Muscle layer of duodenum (tissue), 2 donors: Measurements from ENCODE around the gene WDR70.

Experiments
- H3K27ac ChIP-seq: one replicate; pipeline ENCODE4 v1.7.0; 2013; ENCODE audit warnings: mild to moderate bottlenecking, low read length
- H3K27me3 ChIP-seq: one replicate; pipeline ENCODE4 v1.7.0; 2013; ENCODE audit warnings: low read depth, mild to moderate bottlenecking, control low read depth, low read length
- H3K36me3 ChIP-seq, 2 donors: one replicate each; pipeline ENCODE4 v1.7.0; 2013; ENCODE audit warnings: low read length in 2 of 2, control low read depth in 1 of 2, mild to moderate bottlenecking in 1 of 2; ENCODE audit not compliant: insufficient read depth in 2 of 2, control insufficient read depth in 1 of 2
- H3K4me1 ChIP-seq, 2 donors: one replicate each; pipeline ENCODE4 v1.7.0; 2013; ENCODE audit warnings: low read length in 2 of 2, mild to moderate bottlenecking in 2 of 2, control low read depth in 1 of 2, moderate library complexity in 1 of 2; ENCODE audit not compliant: insufficient read depth in 2 of 2, control insufficient read depth in 1 of 2
- H3K4me3 ChIP-seq, 2 donors: one replicate each; pipeline ENCODE4 v1.7.0; 2013; ENCODE audit warnings: low read length in 2 of 2, low read depth in 1 of 2, mild to moderate bottlenecking in 1 of 2
- H3K9me3 ChIP-seq, 2 donors: one replicate each; pipeline ENCODE4 v1.7.0; 2013; ENCODE audit warnings: low read length in 2 of 2, control low read depth in 1 of 2, mild to moderate bottlenecking in 1 of 2; ENCODE audit not compliant: control insufficient read depth in 1 of 2
- donor health status: healthy.

WDR70 gene

GRCh38 chr5:37492778-37493555 lies 113.8 kb downstream of the WDR70 start:
- no peaks in the 10 kb centered on the region for H3K27me3 ChIP-seq
- H3K9me3 ChIP-seq, result no peaks in the 10 kb centered on the region
- no peak overlapping the region for H3K27ac ChIP-seq
- H3K36me3 ChIP-seq, result peaks cover 3% of the 10 kb centered on the region in 2 donors
- H3K4me3 ChIP-seq, result no peak overlapping the region
- no peaks in the 10 kb centered on the region for H3K4me1 ChIP-seq

GRCh38 chr5:37494756-37495155 lies 115.6 kb downstream of the WDR70 start:
- Histone ChIP-seq H3K4me1 (no peaks in the 10 kb centered on the region), H3K27ac (no peak overlapping the region), H3K36me3 (no peaks in the 10 kb centered on the region), H3K27me3 (no peaks in the 10 kb centered on the region), H3K4me3 (no peak overlapping the region), H3K9me3 (no peaks in the 10 kb centered on the region)

- no peak overlapping the region for H3K27ac ChIP-seq
- no peak overlapping the region for H3K4me3 ChIP-seq
Measured at GRCh38 chr5:37495210-37495609, 116.1 kb downstream of the WDR70 start.

GRCh38 chr5:37495668-37496347 lies 116.7 kb downstream of the WDR70 start:
- Histone ChIP-seq H3K27me3 (no peaks in the 10 kb centered on the region), H3K9me3 (no peaks in the 10 kb centered on the region), H3K4me3 (no peak overlapping the region), H3K27ac (no peak overlapping the region), H3K4me1 (no peaks in the 10 kb centered on the region), H3K36me3 (no peaks in the 10 kb centered on the region)

More at GRCh38 chr5:37495210-37495609, 116.1 kb downstream of the WDR70 start:
- H3K4me1 ChIP-seq, result no peaks in the 10 kb centered on the region
- H3K9me3 ChIP-seq, result no peaks in the 10 kb centered on the region
- no peaks in the 10 kb centered on the region for H3K27me3 ChIP-seq
- no peaks in the 10 kb centered on the region for H3K36me3 ChIP-seq

- H3K9me3 ChIP-seq, result no peaks in the 10 kb centered on the region
- H3K27me3 ChIP-seq, result no peaks in the 10 kb centered on the region
- H3K4me3 ChIP-seq, result no peak overlapping the region
- H3K27ac ChIP-seq, result no peak overlapping the region
- no peaks in the 10 kb centered on the region for H3K4me1 ChIP-seq
- no peaks in the 10 kb centered on the region for H3K36me3 ChIP-seq
Measured at GRCh38 chr5:37496902-37497445, 117.9 kb downstream of the WDR70 start.

GRCh38 chr5:37501152-37501551 lies 122.0 kb downstream of the WDR70 start:
- Histone ChIP-seq H3K27ac (no peak overlapping the region), H3K4me3 (no peak overlapping the region), H3K9me3 (no peaks in the 10 kb centered on the region), H3K27me3 (no peaks in the 10 kb centered on the region), H3K36me3 (no peaks in the 10 kb centered on the region), H3K4me1 (no peaks in the 10 kb centered on the region)

- no peaks in the 10 kb centered on the region for H3K27me3 ChIP-seq
- no peak overlapping the region for H3K27ac ChIP-seq
- no peaks in the 10 kb centered on the region for H3K9me3 ChIP-seq
- H3K4me3 ChIP-seq, result no peak overlapping the region
- no peaks in the 10 kb centered on the region for H3K36me3 ChIP-seq
- H3K4me1 ChIP-seq, result no peaks in the 10 kb centered on the region
Measured at GRCh38 chr5:37506241-37506640, 127.1 kb downstream of the WDR70 start.

GRCh38 chr5:37506722-37507121 lies 127.6 kb downstream of the WDR70 start:
- H3K9me3 ChIP-seq, result no peaks in the 10 kb centered on the region
- H3K4me3 ChIP-seq, result no peak overlapping the region
- H3K27me3 ChIP-seq, result no peaks in the 10 kb centered on the region
- H3K4me1 ChIP-seq, result no peaks in the 10 kb centered on the region
- H3K27ac ChIP-seq, result no peak overlapping the region
- no peaks in the 10 kb centered on the region for H3K36me3 ChIP-seq

GRCh38 chr5:37511646-37512045 lies 132.5 kb downstream of the WDR70 start:
- Histone ChIP-seq H3K4me1 (no peaks in the 10 kb centered on the region), H3K27me3 (no peaks in the 10 kb centered on the region), H3K9me3 (no peaks in the 10 kb centered on the region), H3K36me3 (no peaks in the 10 kb centered on the region), H3K4me3 (no peak overlapping the region), H3K27ac (no peak overlapping the region)

- Histone ChIP-seq H3K36me3 (no peaks in the 10 kb centered on the region), H3K27me3 (no peaks in the 10 kb centered on the region), H3K4me3 (no peak overlapping the region), H3K27ac (no peak overlapping the region), H3K9me3 (no peaks in the 10 kb centered on the region), H3K4me1 (no peaks in the 10 kb centered on the region)
Measured at GRCh38 chr5:37514946-37515345, 135.8 kb downstream of the WDR70 start.

- no peaks in the 10 kb centered on the region for H3K36me3 ChIP-seq
- H3K9me3 ChIP-seq, result no peaks in the 10 kb centered on the region
- H3K4me1 ChIP-seq, result no peaks in the 10 kb centered on the region
- H3K4me3 ChIP-seq, result no peak overlapping the region
- H3K27ac ChIP-seq, result no peak overlapping the region
- H3K27me3 ChIP-seq, result no peaks in the 10 kb centered on the region
Measured at GRCh38 chr5:37517686-37518085, 138.6 kb downstream of the WDR70 start.
